ENCODE data around the gene RHBDF2.

The RHBDF2 gene

GRCh38 chr17:76431509-76431908, 69.7 kb downstream of the RHBDF2 start:
- H3K4me3 ChIP-seq (ENCODE audit: low read depth, low read length): no peak overlapping the region
- TF ChIP-seq CTCF (IDR thresholded peaks at IDR 0.05; ENCODE audit: borderline replicate concordance, insufficient read depth, low read depth, low read length): no peak

- TF ChIP-seq CTCF (IDR thresholded peaks at IDR 0.05; ENCODE audit: borderline replicate concordance, insufficient read depth, low read depth, low read length): no peak
- H3K4me3 ChIP-seq (ENCODE audit: low read depth, low read length): no peak overlapping the region
Observed at GRCh38 chr17:76428511-76428910, 72.7 kb downstream of the RHBDF2 start.

GRCh38 chr17:76427501-76428231, 73.6 kb downstream of the RHBDF2 start:
- TF ChIP-seq CTCF (IDR thresholded peaks at IDR 0.05; ENCODE audit: borderline replicate concordance, insufficient read depth, low read depth, low read length): no peak
- H3K4me3 ChIP-seq (ENCODE audit: low read depth, low read length): no peak overlapping the region

- no peak for TF ChIP-seq CTCF (IDR thresholded peaks at IDR 0.05; ENCODE audit: borderline replicate concordance, insufficient read depth, low read depth, low read length)
- H3K4me3 ChIP-seq (ENCODE audit: low read depth, low read length): no peak overlapping the region
Observed at GRCh38 chr17:76426853-76427252, 74.4 kb downstream of the RHBDF2 start.

- H3K4me3 ChIP-seq (ENCODE audit: low read depth, low read length): no peak overlapping the region
- TF ChIP-seq CTCF (IDR thresholded peaks at IDR 0.05; ENCODE audit: borderline replicate concordance, insufficient read depth, low read depth, low read length): no peak
Observed at GRCh38 chr17:76422860-76423259, 78.4 kb downstream of the RHBDF2 start.

GRCh38 chr17:76422406-76422805, 78.8 kb downstream of the RHBDF2 start:
- H3K4me3 ChIP-seq (ENCODE audit: low read depth, low read length): no peak overlapping the region
- no peak for TF ChIP-seq CTCF (IDR thresholded peaks at IDR 0.05; ENCODE audit: borderline replicate concordance, insufficient read depth, low read depth, low read length)

GRCh38 chr17:76421044-76421407, 80.2 kb downstream of the RHBDF2 start:
- no peak for TF ChIP-seq CTCF (IDR thresholded peaks at IDR 0.05; ENCODE audit: borderline replicate concordance, insufficient read depth, low read depth, low read length)
- H3K4me3 ChIP-seq (ENCODE audit: low read depth, low read length): no peak overlapping the region

All from GM12875 (cell line).